HG02840 (cell line): ENCODE data around the gene CERKL.
A peak's percentile ranks its signal among the peaks of the same experiment; 100 is the strongest.
"Not testable (repeated sequence)": the region's sequence is repeated elsewhere in the genome, so short reads cannot be mapped to it uniquely, and the experiment has no call there.

Source experiments
- ATAC-seq: cut with Tn5 transposase; IDR thresholded peaks from one replicate; pipeline ENCODE4 v1.9.1; 2021; ENCODE audit warnings: mild to moderate bottlenecking, moderate library complexity, moderate number of reproducible peaks; ENCODE audit not compliant: unreplicated experiment, low FRiP score

Gene CERKL, protein sequence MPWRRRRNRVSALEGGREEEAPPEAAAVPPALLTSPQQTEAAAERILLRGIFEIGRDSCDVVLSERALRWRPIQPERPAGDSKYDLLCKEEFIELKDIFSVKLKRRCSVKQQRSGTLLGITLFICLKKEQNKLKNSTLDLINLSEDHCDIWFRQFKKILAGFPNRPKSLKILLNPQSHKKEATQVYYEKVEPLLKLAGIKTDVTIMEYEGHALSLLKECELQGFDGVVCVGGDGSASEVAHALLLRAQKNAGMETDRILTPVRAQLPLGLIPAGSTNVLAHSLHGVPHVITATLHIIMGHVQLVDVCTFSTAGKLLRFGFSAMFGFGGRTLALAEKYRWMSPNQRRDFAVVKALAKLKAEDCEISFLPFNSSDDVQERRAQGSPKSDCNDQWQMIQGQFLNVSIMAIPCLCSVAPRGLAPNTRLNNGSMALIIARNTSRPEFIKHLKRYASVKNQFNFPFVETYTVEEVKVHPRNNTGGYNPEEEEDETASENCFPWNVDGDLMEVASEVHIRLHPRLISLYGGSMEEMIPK

GRCh38 chr2:181656450-181657291 lies at the start of gene CERKL:
Gene CERKL (minus strand): TSS chr2:181657105. CDS start chr2:181657006, 99 bp downstream.
- peak; percentile 83 for ATAC-seq

GRCh38 chr2:181702519-181702918 lies 45.6 kb upstream of the CERKL start:
- ATAC-seq: not testable (repeated sequence)

GRCh38 chr2:181698223-181698622 lies 41.3 kb upstream of the CERKL start:
- no peak for ATAC-seq

- no peak for ATAC-seq
Measured at GRCh38 chr2:181697571-181697970, 40.7 kb upstream of the CERKL start.

DNA sequence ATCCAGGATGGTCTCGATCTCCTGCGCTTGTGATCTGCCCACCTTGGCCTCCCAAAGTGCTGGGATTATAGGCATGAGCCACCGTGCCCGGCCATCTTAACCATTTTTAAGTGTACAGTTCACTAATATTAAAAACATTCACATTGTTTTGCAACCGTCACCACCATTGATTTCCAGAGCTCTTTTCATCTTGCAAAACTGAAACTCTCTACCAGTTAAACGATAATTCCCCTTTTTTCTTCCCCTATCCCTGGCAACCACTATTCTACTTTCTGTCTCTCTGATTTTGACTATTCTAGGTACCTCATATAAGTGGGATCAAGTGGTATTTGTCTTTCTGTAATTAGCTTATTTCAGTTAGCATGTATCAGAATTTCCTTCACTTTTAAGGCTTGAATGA lies 40.2 kb upstream of the CERKL start:
- no peak for ATAC-seq

- ATAC-seq: no peak
Measured at GRCh38 chr2:181694271-181694670, 37.4 kb upstream of the CERKL start.

- ATAC-seq: no peak
Measured at GRCh38 chr2:181690860-181691259, 34.0 kb upstream of the CERKL start.

DNA sequence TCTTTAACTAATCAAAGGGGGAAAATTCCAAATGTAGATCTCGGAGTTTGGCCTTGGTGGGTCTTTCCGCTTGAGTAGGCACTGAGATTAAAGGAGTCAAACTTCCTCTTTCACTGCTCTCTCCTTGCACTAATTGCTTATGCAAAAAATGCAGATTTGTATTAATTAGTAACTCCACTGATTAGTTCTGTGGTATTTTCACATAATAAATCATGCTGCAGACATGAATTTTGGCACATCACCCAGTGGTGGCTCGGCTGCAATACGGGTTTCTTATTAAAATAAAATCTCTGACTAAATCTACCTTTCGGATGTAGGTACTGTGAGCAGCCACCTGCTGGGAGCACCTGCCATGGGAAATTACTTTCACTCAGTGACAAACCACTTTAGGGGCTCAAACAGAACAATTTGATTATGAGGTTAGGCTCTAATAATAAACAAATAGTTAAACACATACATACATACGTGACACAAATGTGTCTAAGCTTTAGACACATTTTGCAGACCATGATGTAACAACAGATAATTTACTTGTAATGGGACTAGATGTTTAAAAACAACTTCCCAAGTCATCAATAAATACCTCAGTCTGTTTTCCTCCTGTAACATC lies 29.8 kb upstream of the CERKL start:
- ATAC-seq: no peak

DNA sequence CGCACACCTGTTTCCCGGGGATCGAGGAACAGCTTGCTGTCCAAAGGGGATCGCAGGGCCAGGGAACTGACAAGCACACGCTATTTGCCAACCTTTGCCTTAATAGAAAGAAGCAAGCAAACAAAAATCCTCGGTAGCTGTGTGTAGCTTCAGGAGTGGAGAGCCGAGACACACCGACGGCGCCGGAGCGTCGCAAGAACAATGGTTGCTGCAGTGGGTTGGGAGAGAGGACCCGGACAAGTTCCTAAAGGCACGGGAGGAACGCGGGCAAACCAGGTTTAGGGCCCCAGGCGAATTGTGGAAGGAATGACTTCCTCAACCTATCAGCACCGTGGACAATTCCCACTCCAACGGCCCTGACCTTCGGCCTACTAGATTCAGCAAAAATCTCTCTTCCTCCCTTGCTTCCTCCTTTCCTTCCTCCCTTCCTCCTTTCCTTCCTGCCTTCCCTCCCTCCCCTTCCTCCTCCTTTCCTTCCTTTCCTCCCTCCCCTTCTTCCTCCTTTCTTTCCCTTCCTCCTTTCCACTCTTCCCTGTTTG lies 28.3 kb upstream of the CERKL start:
- no peak for ATAC-seq

- ATAC-seq: no peak
Measured at GRCh38 chr2:181684454-181685149, 27.7 kb upstream of the CERKL start.

- ATAC-seq: no peak
Measured at GRCh38 chr2:181683518-181684453, 26.9 kb upstream of the CERKL start.

- ATAC-seq: no peak
Measured at GRCh38 chr2:181682795-181683517, 26.1 kb upstream of the CERKL start.

GRCh38 chr2:181682026-181682789 lies 25.3 kb upstream of the CERKL start:
- ATAC-seq: no peak

GRCh38 chr2:181680937-181681811 lies 24.3 kb upstream of the CERKL start:
- ATAC-seq: no peak

DNA sequence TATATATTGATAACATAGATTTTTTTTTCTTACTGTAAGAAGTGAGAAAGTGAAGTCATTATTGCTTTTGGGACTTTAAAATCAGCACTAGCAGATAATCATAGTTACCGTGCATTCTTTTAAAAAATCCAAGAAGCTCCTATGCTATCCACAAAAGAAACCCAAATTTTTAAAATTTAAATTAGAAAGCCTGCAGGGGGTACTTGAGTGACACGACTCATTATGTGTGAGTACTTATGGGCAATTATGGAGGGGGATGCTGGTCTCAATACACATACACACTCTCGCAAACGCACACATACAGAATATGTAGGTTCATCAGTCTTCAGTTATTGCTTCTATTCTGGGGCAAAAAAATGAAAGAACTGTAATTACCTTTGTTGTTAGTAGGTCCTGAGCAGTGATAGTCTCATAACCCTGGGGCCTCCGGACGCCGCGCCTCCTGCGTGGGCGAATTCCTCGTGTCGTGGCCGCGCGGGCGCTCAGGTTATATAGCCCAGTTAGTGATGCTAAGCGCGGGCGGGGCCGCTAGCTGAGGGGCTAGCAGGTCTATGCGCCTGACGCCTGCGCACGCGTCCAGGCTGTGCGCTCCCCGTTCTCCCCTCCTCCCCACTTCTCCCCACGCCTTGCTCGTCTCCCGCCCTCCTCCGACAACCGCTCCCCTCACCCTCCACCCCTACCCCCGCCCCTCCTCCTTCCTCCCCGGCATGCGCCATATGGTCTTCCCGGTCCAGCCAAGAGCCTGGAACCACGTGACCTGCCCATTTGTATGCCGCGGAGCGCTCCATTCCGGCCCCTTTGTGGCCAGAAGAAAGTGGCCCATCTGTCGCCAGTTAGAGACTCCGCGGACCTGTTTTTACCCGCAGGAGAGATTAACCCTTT lies 23.4 kb upstream of the CERKL start, which contains the start of gene NEUROD1:
Gene NEUROD1, minus strand, starts transcription at position 463 of the 882 bp plus-strand sequence. CDS start 1,657 bp downstream, outside the sequence.
- no peak for ATAC-seq
